HG03139 (cell line): ENCODE results near the gene TNFAIP2.

Experiments
- ATAC-seq: cut with Tn5 transposase; IDR thresholded peaks from one replicate; pipeline ENCODE4 v1.9.1; 2021; ENCODE audit not compliant: unreplicated experiment

TNFAIP2 gene

GRCh38 chr14:103134405-103134804 is 11.1 kb downstream of the TNFAIP2 start:
- no peak for ATAC-seq

GRCh38 chr14:103134919-103135318 is 11.7 kb downstream of the TNFAIP2 start:
- ATAC-seq, result no peak

- ATAC-seq, result no peak
Observed at GRCh38 chr14:103135333-103136260, 12.3 kb downstream of the TNFAIP2 start.

GRCh38 chr14:103136388-103137271 is 13.4 kb downstream of the TNFAIP2 start:
- no peak for ATAC-seq

- ATAC-seq, result no peak
Observed at GRCh38 chr14:103137689-103138300, 14.5 kb downstream of the TNFAIP2 start.

GRCh38 chr14:103138301-103139131 is 15.3 kb downstream of the TNFAIP2 start:
- no peak for ATAC-seq

GRCh38 chr14:103139132-103140025 is 16.1 kb downstream of the TNFAIP2 start:
- no peak for ATAC-seq

GRCh38 chr14:103140316-103141109 is 17.3 kb downstream of the TNFAIP2 start:
- ATAC-seq, result no peak

GRCh38 chr14:103141117-103141796 is 18.0 kb downstream of the TNFAIP2 start:
- no peak for ATAC-seq

- no peak for ATAC-seq
Observed at GRCh38 chr14:103142026-103142425, 18.8 kb downstream of the TNFAIP2 start.

GRCh38 chr14:103142721-103143302 is 19.6 kb downstream of the TNFAIP2 start:
- no peak for ATAC-seq

GRCh38 chr14:103143506-103143905 is 20.2 kb downstream of the TNFAIP2 start:
- ATAC-seq, result no peak

- ATAC-seq, result no peak
Observed at GRCh38 chr14:103144085-103144484, 20.8 kb downstream of the TNFAIP2 start.

- ATAC-seq, result no peak
Observed at GRCh38 chr14:103146141-103146709, 23.0 kb downstream of the TNFAIP2 start.

- ATAC-seq, result no peak
Observed at GRCh38 chr14:103149351-103150237, 26.3 kb downstream of the TNFAIP2 start.

- ATAC-seq, result no peak
Observed at GRCh38 chr14:103151270-103151945, 28.1 kb downstream of the TNFAIP2 start.
